H1 (cell line): Measurements from ENCODE around the gene CEP72. TPM values are rescaled to one million over a fixed set of nuclear protein-coding genes. Genes with fewer than 3 reads are reported as not detected.

Source experiments
- SIX5 ChIP-seq: IDR thresholded peaks from 2 replicates; pipeline ENCODE4 v1.6.1; 2011; ENCODE audit warnings: mild to moderate bottlenecking, low read depth, low read length
- TEAD4 ChIP-seq: IDR thresholded peaks from 2 replicates; pipeline ENCODE4 v1.6.1; 2012; ENCODE audit warnings: low read depth, low read length, inconsistent platforms, mixed read lengths
- YY1 ChIP-seq: IDR thresholded peaks from 2 replicates; pipeline ENCODE4 v1.6.1; 2011; ENCODE audit warnings: low read depth, mild to moderate bottlenecking, low read length
- polyA plus RNA-seq, 7 experiments: library from polyadenylated mRNA; depleted of rRNA in 3 of 7; stranded (reverse) in 5 of 7; unstranded in 2 of 7; fragments of >200 nt in 5 of 7; fragments of 200-250 nt in 2 of 7; gene quantifications; 1 replicate in 5 of 7; 2 replicates in 1 of 7; 4 replicates in 1 of 7; pipeline versions ENCODE4 v1.2.1 to v1.2.3, GENCODE V29; 2011 to 2013; ENCODE audit warnings: missing spikeins in 2 of 7, mixed read lengths in 2 of 7
- total RNA-seq: library from RNA; stranded (reverse); fragmentation: NEBNext Ultra II Directional; extraction: Animal tissue kit (Norgen Biotek cat#: 25700); gene quantifications from 2 replicates; pipeline ENCODE4 v1.2.1, GENCODE V29; 2021
- TF ChIP-seq, protein P1 (sequence below): fragments of 300-600 bp; sonication (generic); IDR thresholded peaks from 2 replicates; pipeline ENCODE4 v1.7.1; 2012; ENCODE audit warnings: low read length, moderate library complexity, mild to moderate bottlenecking, inconsistent platforms; ENCODE audit not compliant: insufficient replicate concordance
- TF ChIP-seq, protein P2 (sequence below): IDR thresholded peaks from 2 replicates; pipeline ENCODE4 v1.6.1; 2012; ENCODE audit warnings: low read length, inconsistent platforms

Gene CEP72
- total and polyA plus RNA-seq, 2 of the 8 experiments (the other 6 are each of a cell fraction or from before 2014, with no cell fraction given), result 13.1 to 19.6 TPM

DNA sequence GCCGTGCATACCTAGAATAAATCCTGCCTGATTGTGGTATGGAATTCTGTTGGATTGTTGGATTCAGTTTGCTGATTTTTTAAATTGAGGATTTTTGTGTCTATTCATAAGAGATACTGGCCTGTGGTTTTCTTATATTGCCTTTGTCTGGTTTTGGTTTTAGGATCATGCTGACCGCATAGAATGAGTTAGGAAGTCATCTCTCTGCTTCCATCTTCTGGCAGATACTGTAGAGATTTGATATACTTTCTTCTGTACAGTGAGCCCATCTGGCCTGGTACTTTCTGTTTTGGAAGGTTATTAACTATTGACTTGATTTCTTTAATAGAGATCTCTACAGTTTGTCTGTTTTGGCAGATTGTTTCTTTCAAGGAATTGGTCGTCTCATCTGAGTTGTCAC is 14.7 kb downstream of the CEP72 start (continued):
- TF ChIP-seq, protein P1, sequence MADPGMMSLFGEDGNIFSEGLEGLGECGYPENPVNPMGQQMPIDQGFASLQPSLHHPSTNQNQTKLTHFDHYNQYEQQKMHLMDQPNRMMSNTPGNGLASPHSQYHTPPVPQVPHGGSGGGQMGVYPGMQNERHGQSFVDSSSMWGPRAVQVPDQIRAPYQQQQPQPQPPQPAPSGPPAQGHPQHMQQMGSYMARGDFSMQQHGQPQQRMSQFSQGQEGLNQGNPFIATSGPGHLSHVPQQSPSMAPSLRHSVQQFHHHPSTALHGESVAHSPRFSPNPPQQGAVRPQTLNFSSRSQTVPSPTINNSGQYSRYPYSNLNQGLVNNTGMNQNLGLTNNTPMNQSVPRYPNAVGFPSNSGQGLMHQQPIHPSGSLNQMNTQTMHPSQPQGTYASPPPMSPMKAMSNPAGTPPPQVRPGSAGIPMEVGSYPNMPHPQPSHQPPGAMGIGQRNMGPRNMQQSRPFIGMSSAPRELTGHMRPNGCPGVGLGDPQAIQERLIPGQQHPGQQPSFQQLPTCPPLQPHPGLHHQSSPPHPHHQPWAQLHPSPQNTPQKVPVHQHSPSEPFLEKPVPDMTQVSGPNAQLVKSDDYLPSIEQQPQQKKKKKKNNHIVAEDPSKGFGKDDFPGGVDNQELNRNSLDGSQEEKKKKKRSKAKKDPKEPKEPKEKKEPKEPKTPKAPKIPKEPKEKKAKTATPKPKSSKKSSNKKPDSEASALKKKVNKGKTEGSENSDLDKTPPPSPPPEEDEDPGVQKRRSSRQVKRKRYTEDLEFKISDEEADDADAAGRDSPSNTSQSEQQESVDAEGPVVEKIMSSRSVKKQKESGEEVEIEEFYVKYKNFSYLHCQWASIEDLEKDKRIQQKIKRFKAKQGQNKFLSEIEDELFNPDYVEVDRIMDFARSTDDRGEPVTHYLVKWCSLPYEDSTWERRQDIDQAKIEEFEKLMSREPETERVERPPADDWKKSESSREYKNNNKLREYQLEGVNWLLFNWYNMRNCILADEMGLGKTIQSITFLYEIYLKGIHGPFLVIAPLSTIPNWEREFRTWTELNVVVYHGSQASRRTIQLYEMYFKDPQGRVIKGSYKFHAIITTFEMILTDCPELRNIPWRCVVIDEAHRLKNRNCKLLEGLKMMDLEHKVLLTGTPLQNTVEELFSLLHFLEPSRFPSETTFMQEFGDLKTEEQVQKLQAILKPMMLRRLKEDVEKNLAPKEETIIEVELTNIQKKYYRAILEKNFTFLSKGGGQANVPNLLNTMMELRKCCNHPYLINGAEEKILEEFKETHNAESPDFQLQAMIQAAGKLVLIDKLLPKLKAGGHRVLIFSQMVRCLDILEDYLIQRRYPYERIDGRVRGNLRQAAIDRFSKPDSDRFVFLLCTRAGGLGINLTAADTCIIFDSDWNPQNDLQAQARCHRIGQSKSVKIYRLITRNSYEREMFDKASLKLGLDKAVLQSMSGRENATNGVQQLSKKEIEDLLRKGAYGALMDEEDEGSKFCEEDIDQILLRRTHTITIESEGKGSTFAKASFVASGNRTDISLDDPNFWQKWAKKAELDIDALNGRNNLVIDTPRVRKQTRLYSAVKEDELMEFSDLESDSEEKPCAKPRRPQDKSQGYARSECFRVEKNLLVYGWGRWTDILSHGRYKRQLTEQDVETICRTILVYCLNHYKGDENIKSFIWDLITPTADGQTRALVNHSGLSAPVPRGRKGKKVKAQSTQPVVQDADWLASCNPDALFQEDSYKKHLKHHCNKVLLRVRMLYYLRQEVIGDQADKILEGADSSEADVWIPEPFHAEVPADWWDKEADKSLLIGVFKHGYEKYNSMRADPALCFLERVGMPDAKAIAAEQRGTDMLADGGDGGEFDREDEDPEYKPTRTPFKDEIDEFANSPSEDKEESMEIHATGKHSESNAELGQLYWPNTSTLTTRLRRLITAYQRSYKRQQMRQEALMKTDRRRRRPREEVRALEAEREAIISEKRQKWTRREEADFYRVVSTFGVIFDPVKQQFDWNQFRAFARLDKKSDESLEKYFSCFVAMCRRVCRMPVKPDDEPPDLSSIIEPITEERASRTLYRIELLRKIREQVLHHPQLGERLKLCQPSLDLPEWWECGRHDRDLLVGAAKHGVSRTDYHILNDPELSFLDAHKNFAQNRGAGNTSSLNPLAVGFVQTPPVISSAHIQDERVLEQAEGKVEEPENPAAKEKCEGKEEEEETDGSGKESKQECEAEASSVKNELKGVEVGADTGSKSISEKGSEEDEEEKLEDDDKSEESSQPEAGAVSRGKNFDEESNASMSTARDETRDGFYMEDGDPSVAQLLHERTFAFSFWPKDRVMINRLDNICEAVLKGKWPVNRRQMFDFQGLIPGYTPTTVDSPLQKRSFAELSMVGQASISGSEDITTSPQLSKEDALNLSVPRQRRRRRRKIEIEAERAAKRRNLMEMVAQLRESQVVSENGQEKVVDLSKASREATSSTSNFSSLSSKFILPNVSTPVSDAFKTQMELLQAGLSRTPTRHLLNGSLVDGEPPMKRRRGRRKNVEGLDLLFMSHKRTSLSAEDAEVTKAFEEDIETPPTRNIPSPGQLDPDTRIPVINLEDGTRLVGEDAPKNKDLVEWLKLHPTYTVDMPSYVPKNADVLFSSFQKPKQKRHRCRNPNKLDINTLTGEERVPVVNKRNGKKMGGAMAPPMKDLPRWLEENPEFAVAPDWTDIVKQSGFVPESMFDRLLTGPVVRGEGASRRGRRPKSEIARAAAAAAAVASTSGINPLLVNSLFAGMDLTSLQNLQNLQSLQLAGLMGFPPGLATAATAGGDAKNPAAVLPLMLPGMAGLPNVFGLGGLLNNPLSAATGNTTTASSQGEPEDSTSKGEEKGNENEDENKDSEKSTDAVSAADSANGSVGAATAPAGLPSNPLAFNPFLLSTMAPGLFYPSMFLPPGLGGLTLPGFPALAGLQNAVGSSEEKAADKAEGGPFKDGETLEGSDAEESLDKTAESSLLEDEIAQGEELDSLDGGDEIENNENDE, result no peak
- TF ChIP-seq SIX5, result no peak
- no peak for TF ChIP-seq YY1
- TF ChIP-seq, protein P2, sequence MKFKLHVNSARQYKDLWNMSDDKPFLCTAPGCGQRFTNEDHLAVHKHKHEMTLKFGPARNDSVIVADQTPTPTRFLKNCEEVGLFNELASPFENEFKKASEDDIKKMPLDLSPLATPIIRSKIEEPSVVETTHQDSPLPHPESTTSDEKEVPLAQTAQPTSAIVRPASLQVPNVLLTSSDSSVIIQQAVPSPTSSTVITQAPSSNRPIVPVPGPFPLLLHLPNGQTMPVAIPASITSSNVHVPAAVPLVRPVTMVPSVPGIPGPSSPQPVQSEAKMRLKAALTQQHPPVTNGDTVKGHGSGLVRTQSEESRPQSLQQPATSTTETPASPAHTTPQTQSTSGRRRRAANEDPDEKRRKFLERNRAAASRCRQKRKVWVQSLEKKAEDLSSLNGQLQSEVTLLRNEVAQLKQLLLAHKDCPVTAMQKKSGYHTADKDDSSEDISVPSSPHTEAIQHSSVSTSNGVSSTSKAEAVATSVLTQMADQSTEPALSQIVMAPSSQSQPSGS, result no peak
- TF ChIP-seq TEAD4, result no peak
